ENCODE measurements around the gene CASP5.

- TF ChIP-seq, protein P1, sequence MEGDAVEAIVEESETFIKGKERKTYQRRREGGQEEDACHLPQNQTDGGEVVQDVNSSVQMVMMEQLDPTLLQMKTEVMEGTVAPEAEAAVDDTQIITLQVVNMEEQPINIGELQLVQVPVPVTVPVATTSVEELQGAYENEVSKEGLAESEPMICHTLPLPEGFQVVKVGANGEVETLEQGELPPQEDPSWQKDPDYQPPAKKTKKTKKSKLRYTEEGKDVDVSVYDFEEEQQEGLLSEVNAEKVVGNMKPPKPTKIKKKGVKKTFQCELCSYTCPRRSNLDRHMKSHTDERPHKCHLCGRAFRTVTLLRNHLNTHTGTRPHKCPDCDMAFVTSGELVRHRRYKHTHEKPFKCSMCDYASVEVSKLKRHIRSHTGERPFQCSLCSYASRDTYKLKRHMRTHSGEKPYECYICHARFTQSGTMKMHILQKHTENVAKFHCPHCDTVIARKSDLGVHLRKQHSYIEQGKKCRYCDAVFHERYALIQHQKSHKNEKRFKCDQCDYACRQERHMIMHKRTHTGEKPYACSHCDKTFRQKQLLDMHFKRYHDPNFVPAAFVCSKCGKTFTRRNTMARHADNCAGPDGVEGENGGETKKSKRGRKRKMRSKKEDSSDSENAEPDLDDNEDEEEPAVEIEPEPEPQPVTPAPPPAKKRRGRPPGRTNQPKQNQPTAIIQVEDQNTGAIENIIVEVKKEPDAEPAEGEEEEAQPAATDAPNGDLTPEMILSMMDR (IDR thresholded peaks at IDR 0.05), result no peak
- TF ChIP-seq POLR2A (IDR thresholded peaks at IDR 0.05) (no peak), POLR2AphosphoS5 (IDR thresholded peaks at IDR 0.05) (no peak), EP300 (IDR thresholded peaks at IDR 0.05) (no peak)
Measured at GRCh38 chr11:105007463-105007862, 15.5 kb downstream of the CASP5 start.
